Neural progenitor cell (in vitro differentiated cells): ENCODE data around the gene USP32. TPM values are rescaled to one million over a fixed set of nuclear protein-coding genes. Genes with fewer than 3 reads are reported as not detected.

Experiments used
- DNase-seq: peaks from one replicate; pipeline ENCODE4 v3.0.0-alpha.2; 2016; ENCODE audit warnings: low spot score
- H2AFZ ChIP-seq: fragments of 200-600 bp; sonication (generic); replicated peaks from 2 replicates; pipeline ENCODE4 v1.6.1; 2016; ENCODE audit warnings: antibody characterized with exemption
- H3F3A ChIP-seq: fragments of 200-600 bp; sonication (generic); 2 replicates; pipeline ENCODE4 v1.6.1; 2016; ENCODE audit warnings: antibody characterized with exemption, low read depth
- H3K27ac ChIP-seq: fragments of 200-600 bp; sonication (generic); 2 replicates; pipeline ENCODE4 v1.5.1; 2016; ENCODE audit warnings: mild to moderate bottlenecking
- H3K27me3 ChIP-seq: fragments of 200-600 bp; sonication (generic); 2 replicates; pipeline ENCODE4 v1.6.1; 2016; ENCODE audit warnings: mild to moderate bottlenecking, moderate library complexity
- H3K36me3 ChIP-seq: fragments of 200-600 bp; sonication (generic); 2 replicates; pipeline ENCODE4 v1.5.1; 2016
- H3K4me1 ChIP-seq: fragments of 200-600 bp; sonication (generic); 2 replicates; pipeline ENCODE4 v1.6.1; 2016; ENCODE audit warnings: mixed run types
- H3K4me2 ChIP-seq: fragments of 200-600 bp; sonication (generic); 2 replicates; pipeline ENCODE4 v1.6.1; 2016
- H3K4me3 ChIP-seq: fragments of 200-600 bp; sonication (generic); 2 replicates; pipeline ENCODE4 v1.5.1; 2016
- H3K79me2 ChIP-seq: fragments of 200-600 bp; sonication (generic); 2 replicates; pipeline ENCODE4 v1.6.1; 2016; ENCODE audit warnings: low read depth
- H3K9ac ChIP-seq: fragments of 200-600 bp; sonication (generic); 2 replicates; pipeline ENCODE4 v1.6.1; 2016
- H3K9me3 ChIP-seq: fragments of 200-600 bp; sonication (generic); 2 replicates; pipeline ENCODE4 v1.5.1; 2016; ENCODE audit warnings: low read depth
- H4K20me1 ChIP-seq: fragments of 200-600 bp; sonication (generic); 2 replicates; pipeline ENCODE4 v1.6.1; 2016; ENCODE audit warnings: low read depth
- H3K27ac Mint-ChIP-seq: 3 replicates; pipeline ENCODE4 v1.8.0; 2021; ENCODE audit warnings: mixed read lengths
- H3K27me3 Mint-ChIP-seq: 2 replicates; pipeline ENCODE4 v1.8.0; 2022; ENCODE audit warnings: low read depth, mild to moderate bottlenecking, inconsistent platforms, moderate library complexity, mixed read lengths; ENCODE audit not compliant: insufficient read depth
- H3K36me3 Mint-ChIP-seq: 3 replicates; pipeline ENCODE4 v1.8.0; 2021; ENCODE audit warnings: mixed read lengths
- H3K4me1 Mint-ChIP-seq: 3 replicates; pipeline ENCODE4 v1.8.0; 2021; ENCODE audit warnings: mixed read lengths
- H3K4me3 Mint-ChIP-seq: 3 replicates; pipeline ENCODE4 v1.8.0; 2021; ENCODE audit warnings: mild to moderate bottlenecking, moderate library complexity, mixed read lengths
- H3K9me3 Mint-ChIP-seq: 3 replicates; pipeline ENCODE4 v1.8.0; 2020; ENCODE audit warnings: mixed read lengths
- EZH2 ChIP-seq: fragments of 200-600 bp; sonication (generic); IDR thresholded peaks from 2 replicates; pipeline ENCODE4 v1.6.1; 2017; ENCODE audit warnings: antibody characterized with exemption, mild to moderate bottlenecking, moderate library complexity
- EZH2phosphoT487 ChIP-seq: fragments of 200-600 bp; sonication (generic); IDR thresholded peaks from 2 replicates; pipeline ENCODE4 v1.6.1; 2017; ENCODE audit warnings: antibody characterized with exemption
- total RNA-seq: library from RNA; depleted of rRNA; stranded (reverse); fragments of >200 nt; gene quantifications from 2 replicates; pipeline ENCODE4 v1.2.3, GENCODE V29; 2015; ENCODE audit warnings: low replicate concordance
- TF ChIP-seq, protein P1 (sequence below): fragments of 200-600 bp; sonication (generic); IDR thresholded peaks from 2 replicates; pipeline ENCODE4 v1.5.1; 2017; ENCODE audit warnings: antibody characterized with exemption, mild to moderate bottlenecking

The USP32 gene
- total RNA-seq, 1 donor from 2014 or later: 45.0 TPM

- Histone ChIP-seq H3K36me3 (no peaks in the 10 kb centered on the region), H3F3A (peaks cover 5% of the 10 kb centered on the region), H3K4me1 (peaks cover 11% of the 10 kb centered on the region), H4K20me1 (peaks cover 4% of the 10 kb centered on the region), H3K4me3 (no peak overlapping the region), H3K27me3 (no peaks in the 10 kb centered on the region), H3K79me2 (peaks cover 91% of the 10 kb centered on the region), H2AFZ (no peak overlapping the region), H3K27ac (no peak overlapping the region), H3K9me3 (no peaks in the 10 kb centered on the region), H3K9ac (no peak overlapping the region), H3K4me2 (no peak overlapping the region)
- no peak for DNase-seq
- Mint-ChIP-seq H3K4me3 (no peak overlapping the region), H3K36me3 (no peaks in the 10 kb centered on the region), H3K27me3 (no peaks in the 10 kb centered on the region), H3K27ac (no peak overlapping the region), H3K4me1 (no peaks in the 10 kb centered on the region), H3K9me3 (no peaks in the 10 kb centered on the region)
- TF ChIP-seq EZH2phosphoT487 (no peak), EZH2 (no peak)
- TF ChIP-seq, protein P1, sequence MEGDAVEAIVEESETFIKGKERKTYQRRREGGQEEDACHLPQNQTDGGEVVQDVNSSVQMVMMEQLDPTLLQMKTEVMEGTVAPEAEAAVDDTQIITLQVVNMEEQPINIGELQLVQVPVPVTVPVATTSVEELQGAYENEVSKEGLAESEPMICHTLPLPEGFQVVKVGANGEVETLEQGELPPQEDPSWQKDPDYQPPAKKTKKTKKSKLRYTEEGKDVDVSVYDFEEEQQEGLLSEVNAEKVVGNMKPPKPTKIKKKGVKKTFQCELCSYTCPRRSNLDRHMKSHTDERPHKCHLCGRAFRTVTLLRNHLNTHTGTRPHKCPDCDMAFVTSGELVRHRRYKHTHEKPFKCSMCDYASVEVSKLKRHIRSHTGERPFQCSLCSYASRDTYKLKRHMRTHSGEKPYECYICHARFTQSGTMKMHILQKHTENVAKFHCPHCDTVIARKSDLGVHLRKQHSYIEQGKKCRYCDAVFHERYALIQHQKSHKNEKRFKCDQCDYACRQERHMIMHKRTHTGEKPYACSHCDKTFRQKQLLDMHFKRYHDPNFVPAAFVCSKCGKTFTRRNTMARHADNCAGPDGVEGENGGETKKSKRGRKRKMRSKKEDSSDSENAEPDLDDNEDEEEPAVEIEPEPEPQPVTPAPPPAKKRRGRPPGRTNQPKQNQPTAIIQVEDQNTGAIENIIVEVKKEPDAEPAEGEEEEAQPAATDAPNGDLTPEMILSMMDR: no peak
These were observed 22.2 kb downstream of the USP32 start for GRCh38 chr17:60369727-60370126.

GRCh38 chr17:60363700-60364405 lies 28.1 kb downstream of the USP32 start:
- no peaks in the 10 kb centered on the region for H3K27me3 Mint-ChIP-seq
- Histone ChIP-seq H3K4me1 (peaks cover 11% of the 10 kb centered on the region), H3K4me3 (no peak overlapping the region), H3K36me3 (no peaks in the 10 kb centered on the region), H4K20me1 (peaks cover 6% of the 10 kb centered on the region), H3K27me3 (no peaks in the 10 kb centered on the region), H3K79me2 (peaks cover 89% of the 10 kb centered on the region), H3K9me3 (no peaks in the 10 kb centered on the region), H3F3A (peaks cover 4% of the 10 kb centered on the region), H3K9ac (no peak overlapping the region), H3K27ac (no peak overlapping the region), H2AFZ (no peak overlapping the region), H3K4me2 (no peak overlapping the region)
- DNase-seq: no peak
- no peaks in the 10 kb centered on the region for H3K4me1 Mint-ChIP-seq
- no peaks in the 10 kb centered on the region for H3K36me3 Mint-ChIP-seq
- TF ChIP-seq EZH2: no peak
- no peak overlapping the region for H3K27ac Mint-ChIP-seq
- H3K4me3 Mint-ChIP-seq: no peak overlapping the region
- no peaks in the 10 kb centered on the region for H3K9me3 Mint-ChIP-seq

GRCh38 chr17:60362329-60362728 lies 29.6 kb downstream of the USP32 start:
- no peak overlapping the region for H3K27ac ChIP-seq
- H3K4me1 ChIP-seq: no peaks in the 10 kb centered on the region
- no peaks in the 10 kb centered on the region for H3K9me3 ChIP-seq
- DNase-seq: no peak
- no peaks in the 10 kb centered on the region for H3K27me3 ChIP-seq
- H2AFZ ChIP-seq: no peak overlapping the region
- H3F3A ChIP-seq: peaks cover 4% of the 10 kb centered on the region
- H3K4me1 Mint-ChIP-seq: no peaks in the 10 kb centered on the region
- H3K27ac Mint-ChIP-seq: no peak overlapping the region
- H3K36me3 Mint-ChIP-seq: no peaks in the 10 kb centered on the region
- no peaks in the 10 kb centered on the region for H3K9me3 Mint-ChIP-seq
- H3K4me3 ChIP-seq: no peak overlapping the region
- H3K36me3 ChIP-seq: no peaks in the 10 kb centered on the region
- peaks cover 2% of the 10 kb centered on the region for H4K20me1 ChIP-seq
- no peaks in the 10 kb centered on the region for H3K27me3 Mint-ChIP-seq
- H3K4me2 ChIP-seq: no peak overlapping the region
- peaks cover 88% of the 10 kb centered on the region for H3K79me2 ChIP-seq
- no peak overlapping the region for H3K9ac ChIP-seq
- TF ChIP-seq EZH2: no peak
- TF ChIP-seq EZH2phosphoT487: no peak
- no peak overlapping the region for H3K4me3 Mint-ChIP-seq

DNA sequence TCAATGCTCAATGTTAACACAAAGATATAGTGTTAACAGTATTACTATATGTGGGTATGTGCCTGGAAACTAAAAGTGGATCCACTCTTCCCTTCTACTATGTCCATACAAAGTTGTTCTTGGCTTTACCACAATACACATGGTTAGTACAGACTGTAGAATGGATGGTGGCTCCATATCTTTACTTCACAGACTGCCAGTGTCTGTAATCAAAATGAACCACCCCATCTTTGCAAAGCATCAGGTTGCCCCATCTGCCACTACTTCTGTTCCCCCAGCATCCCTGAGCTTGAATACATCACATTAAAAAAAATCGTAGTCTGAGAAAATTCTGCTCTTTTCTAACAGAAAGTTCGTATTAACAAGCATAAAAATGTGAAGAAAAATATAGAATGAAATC lies 30.0 kb downstream of the USP32 start:
- H3K4me1 Mint-ChIP-seq: no peaks in the 10 kb centered on the region
- H3K27me3 Mint-ChIP-seq: no peaks in the 10 kb centered on the region
- Histone ChIP-seq H3F3A (peaks cover 4% of the 10 kb centered on the region), H2AFZ (no peak overlapping the region), H3K9ac (no peak overlapping the region), H3K4me1 (no peaks in the 10 kb centered on the region), H3K4me3 (no peak overlapping the region), H4K20me1 (peaks cover 4% of the 10 kb centered on the region), H3K4me2 (no peak overlapping the region), H3K79me2 (peaks cover 87% of the 10 kb centered on the region), H3K27ac (no peak overlapping the region), H3K36me3 (no peaks in the 10 kb centered on the region), H3K27me3 (no peaks in the 10 kb centered on the region), H3K9me3 (no peaks in the 10 kb centered on the region)
- no peak overlapping the region for H3K27ac Mint-ChIP-seq
- no peaks in the 10 kb centered on the region for H3K36me3 Mint-ChIP-seq
- no peak for DNase-seq
- no peak overlapping the region for H3K4me3 Mint-ChIP-seq
- H3K9me3 Mint-ChIP-seq: no peaks in the 10 kb centered on the region
- TF ChIP-seq EZH2: no peak
- TF ChIP-seq, protein P1: no peak
